WTC11 (cell line): ENCODE results near the gene POU2F1. TPM values are rescaled to one million over a fixed set of nuclear protein-coding genes. Genes with fewer than 3 reads are reported as not detected.
A peak's percentile ranks its signal among the peaks of the same experiment; 100 is the strongest.

Experiments used
- ATAC-seq: fragments of 200-7000 bp; cut with Tn5 transposase; 2 replicates; pipeline ENCODE4 v1.10.0; 2021; ENCODE audit warnings: mild to moderate bottlenecking, moderate library complexity
- CTCF ChIA-PET: fragments of 300-600 bp; sonication (Branson Sonifier 250); formaldehyde crosslinking; loops from one replicate; lab custom pipeline; 2021; ENCODE audit warnings: antibody characterized with exemption; lab: Charles Lee
- POLR2A ChIA-PET: fragments of 350-600 bp; sonication (Branson Sonifier 250); formaldehyde crosslinking; loops from one replicate; lab custom pipeline; 2021; ENCODE audit warnings: antibody characterized with exemption; lab: Charles Lee
- DNase-seq: peaks from one replicate; pipeline ENCODE4 v3.0.0; 2021; ENCODE audit warnings: low spot score
- H3K27ac Mint-ChIP-seq: 2 replicates; pipeline ENCODE4 v1.8.0; 2021; ENCODE audit warnings: mixed read lengths
- H3K27me3 Mint-ChIP-seq: 2 replicates; pipeline ENCODE4 v1.8.0; 2021; ENCODE audit warnings: low read depth, mild to moderate bottlenecking, moderate library complexity, mixed read lengths
- H3K36me3 Mint-ChIP-seq: 2 replicates; pipeline ENCODE4 v1.8.0; 2021; ENCODE audit warnings: mixed read lengths
- H3K4me1 Mint-ChIP-seq: 2 replicates; pipeline ENCODE4 v1.8.0; 2022; ENCODE audit warnings: mixed read lengths
- H3K4me3 Mint-ChIP-seq: 2 replicates; pipeline ENCODE4 v1.8.0; 2021; ENCODE audit warnings: mild to moderate bottlenecking, moderate library complexity, mixed read lengths
- H3K9me3 Mint-ChIP-seq: 2 replicates; pipeline ENCODE4 v1.8.0; 2021; ENCODE audit warnings: mixed read lengths
- ESRRA ChIP-seq: sonication (generic); formaldehyde crosslinking; IDR thresholded peaks from 2 replicates; pipeline ENCODE4 v1.8.1; 2022; ENCODE audit warnings: mild to moderate bottlenecking, missing genetic modification reagents, borderline replicate concordance
- FOXJ3 ChIP-seq: sonication (generic); formaldehyde crosslinking; IDR thresholded peaks from 2 replicates; pipeline ENCODE4 v1.9.0; 2021; ENCODE audit warnings: missing genetic modification reagents, mild to moderate bottlenecking, borderline replicate concordance
- GRHL2 ChIP-seq: fragments of 250-450 bp; sonication (Bioruptor Pico); IDR thresholded peaks from 2 replicates; pipeline ENCODE4 v1.8.0; 2022; ENCODE audit warnings: mild to moderate bottlenecking, moderate library complexity; ENCODE audit not compliant: insufficient replicate concordance, severe bottlenecking
- HMGA2 ChIP-seq: fragments of 250-450 bp; sonication (Bioruptor Pico); IDR thresholded peaks from 2 replicates; pipeline ENCODE4 v1.4.0; 2021; ENCODE audit warnings: mild to moderate bottlenecking, moderate library complexity
- IRF2 ChIP-seq: sonication (generic); formaldehyde crosslinking; IDR thresholded peaks from 2 replicates; pipeline ENCODE4 v1.8.0; 2022; ENCODE audit warnings: low read depth, missing genetic modification reagents, borderline replicate concordance
- KAT7 ChIP-seq: sonication (generic); formaldehyde crosslinking; IDR thresholded peaks from 2 replicates; pipeline ENCODE4 v1.8.1; 2023; ENCODE audit warnings: missing genetic modification reagents, mild to moderate bottlenecking, borderline replicate concordance
- NFATC4 ChIP-seq: fragments of 250-450 bp; sonication (Bioruptor Pico); IDR thresholded peaks from 2 replicates; pipeline ENCODE4 v1.9.0; 2021; ENCODE audit warnings: mild to moderate bottlenecking
- NR2C2 ChIP-seq: sonication (generic); formaldehyde crosslinking; IDR thresholded peaks from 2 replicates; pipeline ENCODE4 v1.8.0; 2022; ENCODE audit warnings: mild to moderate bottlenecking, missing genetic modification reagents
- PRRX2 ChIP-seq: fragments of 250-450 bp; sonication (Bioruptor Pico); IDR thresholded peaks from 2 replicates; pipeline ENCODE4 v1.8.0; 2021; ENCODE audit warnings: mild to moderate bottlenecking
- ZBTB21 ChIP-seq: sonication (generic); formaldehyde crosslinking; IDR thresholded peaks from 2 replicates; pipeline ENCODE4 v1.8.1; 2023; ENCODE audit warnings: mild to moderate bottlenecking, missing genetic modification reagents, borderline replicate concordance
- ZNF671 ChIP-seq: fragments of 250-450 bp; sonication (Bioruptor Pico); IDR thresholded peaks from 2 replicates; pipeline ENCODE4 v1.8.0; 2021; ENCODE audit warnings: mild to moderate bottlenecking
- total RNA-seq: library from RNA; stranded (reverse); gene quantifications from 3 replicates; pipeline ENCODE4 v1.2.3, GENCODE V29; 2021
- TF ChIP-seq, protein P1 (sequence below): sonication (generic); formaldehyde crosslinking; IDR thresholded peaks from 2 replicates; pipeline ENCODE4 v1.8.1; 2023; ENCODE audit warnings: mild to moderate bottlenecking, missing genetic modification reagents
- TF ChIP-seq, protein P2 (sequence below): fragments of 250-450 bp; sonication (Bioruptor Pico); conservative IDR thresholded peaks from 2 replicates; pipeline ENCODE4 v1.9.0; 2021; ENCODE audit warnings: mild to moderate bottlenecking
- TF ChIP-seq, protein P3 (sequence below): sonication (generic); formaldehyde crosslinking; IDR thresholded peaks from 2 replicates; pipeline ENCODE4 v1.8.1; 2022; ENCODE audit warnings: missing genetic modification reagents, borderline replicate concordance
- TF ChIP-seq, protein P4 (sequence below): sonication (generic); formaldehyde crosslinking; IDR thresholded peaks from 2 replicates; pipeline ENCODE4 v1.8.1; 2022; ENCODE audit warnings: low read depth, mild to moderate bottlenecking, moderate library complexity, missing genetic modification reagents, borderline replicate concordance
- TF ChIP-seq, protein P5 (sequence below): sonication (generic); formaldehyde crosslinking; conservative IDR thresholded peaks from 2 replicates; pipeline ENCODE4 v1.8.1; 2023; ENCODE audit warnings: mild to moderate bottlenecking, low read depth, missing genetic modification reagents, moderate library complexity
- TF ChIP-seq, protein P6 (sequence below): sonication (generic); formaldehyde crosslinking; IDR thresholded peaks from 2 replicates; pipeline ENCODE4 v1.8.0; 2022; ENCODE audit warnings: mild to moderate bottlenecking, missing genetic modification reagents

POU2F1 gene
- total RNA-seq, 1 experiment from 2014 or later, result 51.3 TPM

DNA sequence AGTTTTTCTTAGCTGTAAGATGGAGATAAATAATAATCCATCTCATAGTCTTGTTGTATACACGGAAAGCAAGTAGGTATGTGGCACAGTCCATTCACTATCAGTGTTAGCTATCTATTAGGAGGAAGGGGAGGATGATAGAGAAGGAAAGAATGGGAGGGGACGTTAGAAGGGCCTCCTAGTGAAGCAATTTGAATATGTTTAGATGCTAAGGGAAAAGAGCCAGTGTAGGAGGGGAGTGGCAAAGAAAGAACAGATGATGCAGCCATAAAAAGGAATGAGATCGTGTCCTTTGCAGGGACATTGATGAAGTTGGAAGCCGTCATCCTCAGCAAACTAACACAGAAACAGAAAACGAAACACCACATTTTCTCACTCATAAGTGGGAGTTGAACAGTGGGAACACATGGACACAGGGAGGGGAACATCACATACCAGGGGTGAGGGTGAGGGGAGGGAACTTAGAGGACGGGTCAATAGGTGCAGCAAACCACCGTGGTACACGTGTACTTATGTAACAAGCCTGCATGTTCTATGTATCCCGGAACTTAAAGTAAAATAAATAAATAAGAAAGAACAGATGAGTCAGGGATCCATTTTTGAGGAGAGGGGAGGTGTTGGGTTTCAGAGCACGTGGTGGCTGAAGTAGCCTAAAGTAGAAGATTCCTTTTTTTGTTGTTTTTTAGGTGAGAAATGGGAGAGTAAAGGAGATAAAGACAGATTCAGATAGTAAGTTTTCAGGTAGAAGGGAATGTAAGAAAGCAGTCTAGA, 124.1 kb downstream of the POU2F1 start:
- ChIA-PET POLR2A (no interaction called here), CTCF (interaction anchor here (1.1 to 1.6 kb wide), 2 partner anchors 20 to 77 kb away, joined by 3 to 5 read pairs; no protein-coding TSS in a partner anchor)
- H3K9me3 Mint-ChIP-seq, result peaks cover 8% of the 10 kb centered on the region
- peaks cover 13% of the 10 kb centered on the region for H3K36me3 Mint-ChIP-seq
- peak overlapping the region; percentile 71 for H3K27ac Mint-ChIP-seq
- no peaks in the 10 kb centered on the region for H3K27me3 Mint-ChIP-seq
- peak overlapping the region; percentile 29; the same call in 1 of the 2 replicates for H3K4me3 Mint-ChIP-seq
- TF ChIP-seq HMGA2 (CRISPR knock-in tag) (no peak), ZBTB21 (no peak), KAT7 (CRISPR knock-in tag) (no peak)
- TF ChIP-seq, protein P1, sequence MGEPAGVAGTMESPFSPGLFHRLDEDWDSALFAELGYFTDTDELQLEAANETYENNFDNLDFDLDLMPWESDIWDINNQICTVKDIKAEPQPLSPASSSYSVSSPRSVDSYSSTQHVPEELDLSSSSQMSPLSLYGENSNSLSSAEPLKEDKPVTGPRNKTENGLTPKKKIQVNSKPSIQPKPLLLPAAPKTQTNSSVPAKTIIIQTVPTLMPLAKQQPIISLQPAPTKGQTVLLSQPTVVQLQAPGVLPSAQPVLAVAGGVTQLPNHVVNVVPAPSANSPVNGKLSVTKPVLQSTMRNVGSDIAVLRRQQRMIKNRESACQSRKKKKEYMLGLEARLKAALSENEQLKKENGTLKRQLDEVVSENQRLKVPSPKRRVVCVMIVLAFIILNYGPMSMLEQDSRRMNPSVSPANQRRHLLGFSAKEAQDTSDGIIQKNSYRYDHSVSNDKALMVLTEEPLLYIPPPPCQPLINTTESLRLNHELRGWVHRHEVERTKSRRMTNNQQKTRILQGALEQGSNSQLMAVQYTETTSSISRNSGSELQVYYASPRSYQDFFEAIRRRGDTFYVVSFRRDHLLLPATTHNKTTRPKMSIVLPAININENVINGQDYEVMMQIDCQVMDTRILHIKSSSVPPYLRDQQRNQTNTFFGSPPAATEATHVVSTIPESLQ (CRISPR knock-in tag), result no peak
- TF ChIP-seq, protein P2, sequence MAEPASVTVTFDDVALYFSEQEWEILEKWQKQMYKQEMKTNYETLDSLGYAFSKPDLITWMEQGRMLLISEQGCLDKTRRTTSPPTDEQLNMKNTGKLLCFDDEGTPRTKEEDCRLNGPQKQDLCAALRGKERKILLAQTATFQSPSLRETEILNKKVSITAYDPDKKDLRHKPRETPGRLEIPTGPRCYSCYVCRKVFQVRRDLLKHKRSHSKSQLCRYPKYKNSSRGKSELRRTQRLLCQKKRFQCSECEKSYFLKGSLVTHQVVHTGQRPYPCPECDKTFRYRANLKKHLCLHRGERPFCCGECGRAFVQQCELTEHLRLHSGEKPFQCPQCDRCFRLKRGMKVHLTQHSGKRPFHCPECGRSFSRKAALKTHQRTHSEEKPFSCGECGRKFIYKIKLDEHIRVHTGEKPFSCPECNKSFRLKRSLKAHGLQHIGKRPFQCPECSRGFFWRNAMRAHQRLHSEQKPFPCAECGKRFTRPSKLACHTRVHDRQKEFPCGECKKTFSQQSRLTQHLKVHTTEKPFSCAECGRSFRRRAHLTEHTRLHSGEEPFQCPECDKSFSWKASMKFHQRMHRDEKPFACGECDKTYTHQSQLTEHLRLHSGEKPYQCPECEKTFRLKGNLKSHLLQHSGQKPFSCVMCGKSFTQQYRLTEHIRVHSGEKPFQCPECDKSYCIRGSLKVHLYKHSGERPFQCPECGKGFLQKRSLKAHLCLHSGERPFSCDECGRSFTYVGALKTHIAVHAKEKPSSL (CRISPR knock-in tag), result no peak
- TF ChIP-seq, all 79 proteins: peak for 0
- no peak for DNase-seq
- peak; percentile 79 for ATAC-seq
- peaks cover 27% of the 10 kb centered on the region for H3K4me1 Mint-ChIP-seq

DNA sequence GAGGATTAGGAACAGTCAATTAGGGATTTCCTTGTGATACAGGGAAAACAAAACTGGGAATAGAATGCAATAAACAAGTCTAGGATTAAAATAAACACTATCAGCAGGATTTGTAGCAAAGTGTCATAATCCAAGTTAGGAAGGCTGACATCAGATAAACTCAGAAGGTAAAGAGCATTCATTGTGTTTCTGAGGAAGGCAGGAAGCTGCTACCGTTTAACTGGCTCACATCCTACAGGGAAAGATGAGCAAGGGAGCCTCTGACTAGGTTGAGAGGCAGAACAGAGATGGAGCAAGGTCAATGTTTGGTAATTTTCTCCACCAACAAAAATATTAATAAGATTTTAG, 124.7 kb downstream of the POU2F1 start:
- ATAC-seq (no peak), DNase-seq (no peak)
- H3K36me3 Mint-ChIP-seq, result peaks cover 13% of the 10 kb centered on the region
- CTCF ChIA-PET, result interaction anchor here (1.6 kb wide), 1 partner anchor 20 kb away, joined by 5 read pairs; no protein-coding TSS in a partner anchor
- H3K4me3 Mint-ChIP-seq, result no peak overlapping the region
- peaks cover 8% of the 10 kb centered on the region for H3K9me3 Mint-ChIP-seq
- no peaks in the 10 kb centered on the region for H3K27me3 Mint-ChIP-seq
- TF ChIP-seq, protein P3, sequence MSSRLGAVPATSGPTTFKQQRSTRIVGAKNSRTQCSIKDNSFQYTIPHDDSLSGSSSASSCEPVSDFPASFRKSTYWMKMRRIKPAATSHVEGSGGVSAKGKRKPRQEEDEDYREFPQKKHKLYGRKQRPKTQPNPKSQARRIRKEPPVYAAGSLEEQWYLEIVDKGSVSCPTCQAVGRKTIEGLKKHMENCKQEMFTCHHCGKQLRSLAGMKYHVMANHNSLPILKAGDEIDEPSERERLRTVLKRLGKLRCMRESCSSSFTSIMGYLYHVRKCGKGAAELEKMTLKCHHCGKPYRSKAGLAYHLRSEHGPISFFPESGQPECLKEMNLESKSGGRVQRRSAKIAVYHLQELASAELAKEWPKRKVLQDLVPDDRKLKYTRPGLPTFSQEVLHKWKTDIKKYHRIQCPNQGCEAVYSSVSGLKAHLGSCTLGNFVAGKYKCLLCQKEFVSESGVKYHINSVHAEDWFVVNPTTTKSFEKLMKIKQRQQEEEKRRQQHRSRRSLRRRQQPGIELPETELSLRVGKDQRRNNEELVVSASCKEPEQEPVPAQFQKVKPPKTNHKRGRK (CRISPR knock-in tag), result no peak
- POLR2A ChIA-PET, result no interaction called here
- H3K27ac Mint-ChIP-seq, result peak overlapping the region; percentile 69
- H3K4me1 Mint-ChIP-seq, result peaks cover 27% of the 10 kb centered on the region

DNA sequence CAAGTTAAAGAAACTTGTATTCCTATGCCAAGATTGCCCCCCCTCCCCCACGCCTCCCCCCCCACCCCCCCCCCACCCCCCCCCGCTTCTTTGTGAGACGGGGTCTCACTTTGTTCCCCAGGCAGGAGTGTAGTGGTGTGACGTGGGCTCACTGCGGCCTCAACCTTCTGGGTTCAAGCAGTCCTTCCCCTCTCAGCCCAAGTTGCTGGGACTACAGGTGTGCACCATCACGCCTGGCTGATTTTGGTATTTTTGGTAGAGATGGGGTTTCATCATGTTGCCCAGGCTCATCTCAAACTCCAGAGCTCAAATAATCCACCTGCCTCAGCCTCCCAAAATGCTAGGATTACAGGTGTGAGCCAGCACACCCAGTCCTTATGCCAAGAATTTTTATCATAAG, 136.6 kb downstream of the POU2F1 start:
- Mint-ChIP-seq H3K36me3 (peaks cover 6% of the 10 kb centered on the region), H3K27me3 (no peaks in the 10 kb centered on the region), H3K27ac (no peak overlapping the region), H3K9me3 (peaks cover 13% of the 10 kb centered on the region), H3K4me1 (peaks cover 31% of the 10 kb centered on the region), H3K4me3 (no peak overlapping the region)
- POLR2A ChIA-PET, result no interaction called here
- DNase-seq (no peak), ATAC-seq (no peak)
- CTCF ChIA-PET, result no interaction called here
- no peak for TF ChIP-seq IRF2 (CRISPR knock-in tag)
- no peak for TF ChIP-seq PRRX2 (CRISPR knock-in tag)
- TF ChIP-seq, protein P4, sequence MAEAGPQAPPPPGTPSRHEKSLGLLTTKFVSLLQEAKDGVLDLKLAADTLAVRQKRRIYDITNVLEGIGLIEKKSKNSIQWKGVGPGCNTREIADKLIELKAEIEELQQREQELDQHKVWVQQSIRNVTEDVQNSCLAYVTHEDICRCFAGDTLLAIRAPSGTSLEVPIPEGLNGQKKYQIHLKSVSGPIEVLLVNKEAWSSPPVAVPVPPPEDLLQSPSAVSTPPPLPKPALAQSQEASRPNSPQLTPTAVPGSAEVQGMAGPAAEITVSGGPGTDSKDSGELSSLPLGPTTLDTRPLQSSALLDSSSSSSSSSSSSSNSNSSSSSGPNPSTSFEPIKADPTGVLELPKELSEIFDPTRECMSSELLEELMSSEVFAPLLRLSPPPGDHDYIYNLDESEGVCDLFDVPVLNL (CRISPR knock-in tag), result no peak
- no peak for TF ChIP-seq GRHL2 (CRISPR knock-in tag)
- TF ChIP-seq NFATC4, result no peak
- TF ChIP-seq ZNF671, result no peak
- TF ChIP-seq, protein P5, sequence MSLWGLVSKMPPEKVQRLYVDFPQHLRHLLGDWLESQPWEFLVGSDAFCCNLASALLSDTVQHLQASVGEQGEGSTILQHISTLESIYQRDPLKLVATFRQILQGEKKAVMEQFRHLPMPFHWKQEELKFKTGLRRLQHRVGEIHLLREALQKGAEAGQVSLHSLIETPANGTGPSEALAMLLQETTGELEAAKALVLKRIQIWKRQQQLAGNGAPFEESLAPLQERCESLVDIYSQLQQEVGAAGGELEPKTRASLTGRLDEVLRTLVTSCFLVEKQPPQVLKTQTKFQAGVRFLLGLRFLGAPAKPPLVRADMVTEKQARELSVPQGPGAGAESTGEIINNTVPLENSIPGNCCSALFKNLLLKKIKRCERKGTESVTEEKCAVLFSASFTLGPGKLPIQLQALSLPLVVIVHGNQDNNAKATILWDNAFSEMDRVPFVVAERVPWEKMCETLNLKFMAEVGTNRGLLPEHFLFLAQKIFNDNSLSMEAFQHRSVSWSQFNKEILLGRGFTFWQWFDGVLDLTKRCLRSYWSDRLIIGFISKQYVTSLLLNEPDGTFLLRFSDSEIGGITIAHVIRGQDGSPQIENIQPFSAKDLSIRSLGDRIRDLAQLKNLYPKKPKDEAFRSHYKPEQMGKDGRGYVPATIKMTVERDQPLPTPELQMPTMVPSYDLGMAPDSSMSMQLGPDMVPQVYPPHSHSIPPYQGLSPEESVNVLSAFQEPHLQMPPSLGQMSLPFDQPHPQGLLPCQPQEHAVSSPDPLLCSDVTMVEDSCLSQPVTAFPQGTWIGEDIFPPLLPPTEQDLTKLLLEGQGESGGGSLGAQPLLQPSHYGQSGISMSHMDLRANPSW (CRISPR knock-in tag), result no peak
- TF ChIP-seq, protein P6, sequence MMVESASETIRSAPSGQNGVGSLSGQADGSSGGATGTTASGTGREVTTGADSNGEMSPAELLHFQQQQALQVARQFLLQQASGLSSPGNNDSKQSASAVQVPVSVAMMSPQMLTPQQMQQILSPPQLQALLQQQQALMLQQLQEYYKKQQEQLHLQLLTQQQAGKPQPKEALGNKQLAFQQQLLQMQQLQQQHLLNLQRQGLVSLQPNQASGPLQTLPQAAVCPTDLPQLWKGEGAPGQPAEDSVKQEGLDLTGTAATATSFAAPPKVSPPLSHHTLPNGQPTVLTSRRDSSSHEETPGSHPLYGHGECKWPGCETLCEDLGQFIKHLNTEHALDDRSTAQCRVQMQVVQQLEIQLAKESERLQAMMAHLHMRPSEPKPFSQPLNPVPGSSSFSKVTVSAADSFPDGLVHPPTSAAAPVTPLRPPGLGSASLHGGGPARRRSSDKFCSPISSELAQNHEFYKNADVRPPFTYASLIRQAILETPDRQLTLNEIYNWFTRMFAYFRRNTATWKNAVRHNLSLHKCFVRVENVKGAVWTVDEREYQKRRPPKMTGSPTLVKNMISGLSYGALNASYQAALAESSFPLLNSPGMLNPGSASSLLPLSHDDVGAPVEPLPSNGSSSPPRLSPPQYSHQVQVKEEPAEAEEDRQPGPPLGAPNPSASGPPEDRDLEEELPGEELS, result no peak
- no peak for TF ChIP-seq NR2C2 (CRISPR knock-in tag)
- no peak for TF ChIP-seq ESRRA (CRISPR knock-in tag)
- no peak for TF ChIP-seq FOXJ3 (CRISPR knock-in tag)
